H1 (cell line): ENCODE measurements around the gene SDHAF2. TPM values are rescaled to one million over a fixed set of nuclear protein-coding genes. Genes with fewer than 3 reads are reported as not detected.

Experiments used
- ASH2L ChIP-seq: fragments of 200-600, 300-600 bp; sonication (generic); IDR thresholded peaks from one replicate; pipeline ENCODE4 v1.7.1; 2017; ENCODE audit warnings: low read length
- CHD1 ChIP-seq: IDR thresholded peaks from 2 replicates; pipeline ENCODE4 v1.6.1; 2012; ENCODE audit warnings: low read depth, low read length, improper control_type of control experiment
- CHD7 ChIP-seq: fragments of 300-600 bp; sonication (generic); IDR thresholded peaks from 2 replicates; pipeline ENCODE4 v1.7.1; 2012; ENCODE audit warnings: low read length, moderate library complexity, mild to moderate bottlenecking, inconsistent platforms; ENCODE audit not compliant: insufficient replicate concordance
- E2F6 ChIP-seq: IDR thresholded peaks from 2 replicates; pipeline ENCODE4 v1.6.1; 2012; ENCODE audit warnings: inconsistent platforms
- EP300 ChIP-seq, 2 experiments: IDR thresholded peaks; 1 replicate in 1 of 2; 2 replicates in 1 of 2; pipeline ENCODE4 v1.6.1; 2011 to 2012; ENCODE audit warnings: low read depth in 2 of 2, low read length in 2 of 2, mild to moderate bottlenecking in 2 of 2, borderline replicate concordance in 1 of 2, inconsistent platforms in 1 of 2, moderate library complexity in 1 of 2
- GABPA ChIP-seq: IDR thresholded peaks from 2 replicates; pipeline ENCODE4 v1.6.1; 2011; ENCODE audit warnings: mild to moderate bottlenecking, low read length, moderate library complexity, borderline replicate concordance; ENCODE audit not compliant: insufficient read depth
- JUND ChIP-seq: IDR thresholded peaks from 2 replicates; pipeline ENCODE4 v1.6.1; 2011; ENCODE audit warnings: mild to moderate bottlenecking, improper control_type of control experiment, low read length
- PHF8 ChIP-seq: fragments of 200-600 bp; sonication (generic); conservative IDR thresholded peaks from 2 replicates; pipeline ENCODE4 v1.7.1; 2012; ENCODE audit warnings: low read depth, mild to moderate bottlenecking, inconsistent platforms, low read length, moderate library complexity
- POU5F1 ChIP-seq: IDR thresholded peaks from 2 replicates; pipeline ENCODE4 v1.6.1; 2011; ENCODE audit warnings: low read depth, mild to moderate bottlenecking, low read length, moderate library complexity
- SAP30 ChIP-seq: fragments of 300-600 bp; sonication (generic); IDR thresholded peaks from 2 replicates; pipeline ENCODE4 v1.7.1; 2012; ENCODE audit warnings: low read length, moderate library complexity, mild to moderate bottlenecking, inconsistent platforms; ENCODE audit not compliant: insufficient read depth, insufficient replicate concordance
- SIRT6 ChIP-seq: IDR thresholded peaks from one replicate; pipeline ENCODE4 v1.7.1; 2012; ENCODE audit warnings: low read length, inconsistent platforms
- TEAD4 ChIP-seq: IDR thresholded peaks from 2 replicates; pipeline ENCODE4 v1.6.1; 2012; ENCODE audit warnings: low read depth, low read length, inconsistent platforms, mixed read lengths
- polyA plus RNA-seq, 7 experiments: library from polyadenylated mRNA; depleted of rRNA in 3 of 7; stranded (reverse) in 5 of 7; unstranded in 2 of 7; fragments of >200 nt in 5 of 7; fragments of 200-250 nt in 2 of 7; gene quantifications; 1 replicate in 5 of 7; 2 replicates in 1 of 7; 4 replicates in 1 of 7; pipeline versions ENCODE4 v1.2.1 to v1.2.3, GENCODE V29; 2011 to 2013; ENCODE audit warnings: missing spikeins in 2 of 7, mixed read lengths in 2 of 7
- total RNA-seq: library from RNA; stranded (reverse); fragmentation: NEBNext Ultra II Directional; extraction: Animal tissue kit (Norgen Biotek cat#: 25700); gene quantifications from 2 replicates; pipeline ENCODE4 v1.2.1, GENCODE V29; 2021

The SDHAF2 gene
- total and polyA plus RNA-seq, 2 of the 8 experiments (the other 6 are each of a cell fraction or from before 2014, with no cell fraction given), result 41.0 to 114 TPM

- TF ChIP-seq CHD7 (no peak), POU5F1 (no peak), E2F6 (no peak), ASH2L (no peak), PHF8 (no peak), CHD1 (no peak), TEAD4 (no peak), SIRT6 (no peak), EP300 (IDR thresholded peaks at IDR 0.05; ENCODE audit: borderline replicate concordance in 1 of 2, low read depth in 2 of 2, low read length in 2 of 2) (no peak), JUND (no peak), SAP30 (no peak), GABPA (no peak)
Observed at GRCh38 chr11:61429346-61429690, 606 bp upstream of the SDHAF2 start (continued).
